Stomach (tissue), 4 donors: ENCODE measurements around the gene BLCAP.

Experiments used
- CTCF ChIP-seq, 7 experiments: fragments of 450-650 bp in 4 of 7; fragments of 200-600 bp in 3 of 7; sonication (generic) in 3 of 7; IDR thresholded peaks; one replicate each; pipeline ENCODE4 v1.5.1; 2016 to 2019; ENCODE audit warnings: antibody characterized with exemption in 7 of 7, control low read depth in 2 of 7, mild to moderate bottlenecking in 1 of 7
- EP300 ChIP-seq: sonication (generic); formaldehyde crosslinking; IDR thresholded peaks from one replicate; pipeline ENCODE4 v1.6.1; 2017; ENCODE audit warnings: antibody characterized with exemption
- POLR2A ChIP-seq, 4 donors: fragments of 450-650 bp; IDR thresholded peaks; one replicate each; pipeline ENCODE4 v1.6.1; 2016; ENCODE audit warnings: antibody characterized with exemption in 4 of 4, control low read depth in 2 of 4, mild to moderate bottlenecking in 1 of 4, moderate library complexity in 1 of 4
- POLR2AphosphoS5 ChIP-seq, 3 donors: sonication (generic); formaldehyde crosslinking; IDR thresholded peaks; one replicate each; pipeline ENCODE4 v1.6.1; 2016; ENCODE audit warnings: antibody characterized with exemption in 3 of 3

DNA sequence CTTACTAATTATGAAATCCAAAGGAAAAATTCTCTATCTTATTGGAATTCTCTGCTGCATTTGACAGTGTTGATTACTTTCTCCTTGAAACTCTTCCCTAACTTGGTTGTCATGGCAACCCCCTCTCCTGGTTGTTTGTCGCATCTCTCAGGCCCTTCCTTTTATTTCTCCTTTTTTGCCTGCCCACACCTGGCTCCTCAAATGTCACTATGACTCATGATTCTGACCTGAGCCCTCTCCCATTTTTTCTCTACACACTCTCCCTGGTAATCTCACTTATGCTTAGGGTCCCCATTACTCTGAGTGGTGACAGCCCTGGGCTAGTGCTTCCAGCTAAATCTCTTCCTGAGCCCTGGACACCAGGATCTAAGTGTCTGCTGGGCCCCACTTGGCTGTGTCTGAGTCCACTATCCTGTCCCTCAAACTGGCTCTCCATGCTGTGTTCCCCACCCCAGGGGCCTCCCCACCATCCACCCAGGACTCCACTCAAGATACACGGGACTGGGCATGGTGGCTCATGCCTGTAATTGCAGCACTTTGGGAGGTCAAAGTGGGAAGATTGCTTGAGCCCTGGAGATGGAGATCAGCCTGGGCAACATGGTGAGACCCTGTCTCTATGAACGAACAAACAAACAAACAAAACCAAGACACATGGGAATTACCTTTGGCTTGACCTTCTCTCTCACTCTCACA lies 23.1 kb downstream of the BLCAP start:
- no peak for TF ChIP-seq CTCF (IDR thresholded peaks at IDR 0.05)
- TF ChIP-seq POLR2AphosphoS5 (IDR thresholded peaks at IDR 0.05) = no peak
- no peak for TF ChIP-seq POLR2A (IDR thresholded peaks at IDR 0.05)
- TF ChIP-seq EP300 = no peak
